ENCODE results near the gene ZNF695.
A peak's percentile ranks its signal among the peaks of the same experiment; 100 is the strongest.

DNA sequence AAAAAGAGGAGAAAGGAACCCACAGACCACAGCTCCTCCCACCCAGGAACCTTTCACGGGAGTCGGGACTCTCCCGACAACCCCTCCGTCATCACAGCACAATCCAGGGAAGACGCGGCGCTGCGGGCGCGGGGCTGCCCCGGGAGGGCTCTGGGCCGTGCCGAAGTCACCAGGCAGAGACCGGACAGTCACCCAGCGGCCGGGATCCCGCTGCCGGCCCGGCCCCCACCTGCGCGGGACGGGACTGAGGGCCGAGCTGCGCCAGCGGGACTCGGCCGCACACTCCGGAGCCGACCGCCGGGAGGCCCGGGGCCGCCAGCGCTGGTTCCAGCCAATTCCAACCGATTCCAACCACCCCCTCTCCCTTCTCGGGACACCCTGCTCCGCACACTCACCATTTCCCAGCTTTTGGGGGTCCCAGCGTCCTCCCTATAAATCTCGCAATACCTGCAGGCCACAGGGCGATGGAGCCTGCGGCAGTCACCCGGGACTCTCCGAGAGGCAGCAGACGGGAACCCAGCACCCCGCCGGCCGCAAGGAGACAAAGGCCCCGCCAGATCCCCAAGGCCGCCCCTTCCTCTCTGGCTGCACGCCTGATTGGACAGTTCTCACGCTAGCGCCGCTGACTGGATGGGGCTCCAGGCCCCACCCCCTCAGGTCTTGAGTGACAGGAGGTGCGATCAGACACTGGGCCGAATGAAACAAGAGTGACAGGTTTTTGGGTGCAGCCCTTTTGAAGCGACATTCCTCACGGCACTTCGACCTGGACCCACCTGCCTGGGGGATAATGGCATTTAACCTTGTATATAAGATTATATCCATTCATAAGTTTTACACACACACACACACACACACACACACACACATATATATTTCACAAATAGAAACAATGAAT is at the start of gene ZNF695:
- peak; percentile 91 for TF ChIP-seq POLR2AphosphoS5 (IDR thresholded peaks at IDR 0.05; ENCODE audit: low read depth, low read length)
- TF ChIP-seq REST (IDR thresholded peaks at IDR 0.05; ENCODE audit: insufficient read depth in 1 of 2, low read depth in 2 of 2, low read length in 2 of 2): no peak
- TF ChIP-seq SIN3A (IDR thresholded peaks at IDR 0.05; ENCODE audit: borderline replicate concordance, insufficient read depth, low read length): peak; percentile 62; the same call in 1 of the 2 replicates
- TF ChIP-seq TAF1 (IDR thresholded peaks at IDR 0.05; ENCODE audit: borderline replicate concordance, insufficient read depth, low read length): peak; percentile 87
